CD4-positive, alpha-beta T cell treated with Interleukin-10 for 1 hour (primary cell): ENCODE data around the gene ZC3H18.

Experiments
- DNase-seq: peaks from one replicate; pipeline ENCODE4 v3.0.0-alpha.2; 2020

The ZC3H18 gene

GRCh38 chr16:88628512-88628974 is 58.3 kb downstream of the ZC3H18 start:
- no peak for DNase-seq

GRCh38 chr16:88629835-88630234 is 59.6 kb downstream of the ZC3H18 start:
- DNase-seq = no peak

- DNase-seq = no peak
These were observed 60.2 kb downstream of the ZC3H18 start for GRCh38 chr16:88630433-88630832.

GRCh38 chr16:88630941-88631340 is 60.7 kb downstream of the ZC3H18 start:
- no peak for DNase-seq

GRCh38 chr16:88631384-88631783 is 61.2 kb downstream of the ZC3H18 start:
- no peak for DNase-seq

GRCh38 chr16:88631920-88632586 is 61.9 kb downstream of the ZC3H18 start:
- DNase-seq = no peak

- DNase-seq = no peak
These were observed 62.4 kb downstream of the ZC3H18 start for GRCh38 chr16:88632587-88632930.

- DNase-seq = peak; percentile 70
These were observed 63.5 kb downstream of the ZC3H18 start for GRCh38 chr16:88633684-88634140.

- DNase-seq = peak; percentile 58
These were observed 64.2 kb downstream of the ZC3H18 start for GRCh38 chr16:88634141-88634993.

GRCh38 chr16:88634994-88635670 is 64.9 kb downstream of the ZC3H18 start:
- no peak for DNase-seq

- no peak for DNase-seq
These were observed 65.6 kb downstream of the ZC3H18 start for GRCh38 chr16:88635671-88636319.

- no peak for DNase-seq
These were observed 66.5 kb downstream of the ZC3H18 start for GRCh38 chr16:88636488-88637265.

GRCh38 chr16:88638323-88639230 is 68.4 kb downstream of the ZC3H18 start, which contains the start of gene IL17C:
TSS of gene IL17C (plus strand) at chr16:88638572. CDS start at chr16:88638642, 70 bp downstream.
- peak; percentile 43 for DNase-seq

GRCh38 chr16:88639231-88640038 is 69.2 kb downstream of the ZC3H18 start:
- DNase-seq = no peak

- no peak for DNase-seq
These were observed 69.9 kb downstream of the ZC3H18 start for GRCh38 chr16:88640039-88640495.

- no peak for DNase-seq
These were observed 70.5 kb downstream of the ZC3H18 start for GRCh38 chr16:88640498-88641247.

- no peak for DNase-seq
These were observed 72.9 kb downstream of the ZC3H18 start for GRCh38 chr16:88642881-88643643.

- DNase-seq = peak; percentile 0
These were observed 73.4 kb downstream of the ZC3H18 start for GRCh38 chr16:88643644-88643932.

GRCh38 chr16:88645455-88645854 is 75.3 kb downstream of the ZC3H18 start:
- no peak for DNase-seq
